IPS DF 4.7 (cell line): ENCODE measurements around the gene ZNF276.
"Not testable (repeated sequence)": the region's sequence is repeated elsewhere in the genome, so short reads cannot be mapped to it uniquely, and the experiment has no call there.

Experiments used
- DNase-seq: peaks from one replicate; pipeline ENCODE4 v3.0.0-alpha.2; 2013; ENCODE audit warnings: low spot score; ENCODE audit errors: extremely low read depth

Gene ZNF276

DNA sequence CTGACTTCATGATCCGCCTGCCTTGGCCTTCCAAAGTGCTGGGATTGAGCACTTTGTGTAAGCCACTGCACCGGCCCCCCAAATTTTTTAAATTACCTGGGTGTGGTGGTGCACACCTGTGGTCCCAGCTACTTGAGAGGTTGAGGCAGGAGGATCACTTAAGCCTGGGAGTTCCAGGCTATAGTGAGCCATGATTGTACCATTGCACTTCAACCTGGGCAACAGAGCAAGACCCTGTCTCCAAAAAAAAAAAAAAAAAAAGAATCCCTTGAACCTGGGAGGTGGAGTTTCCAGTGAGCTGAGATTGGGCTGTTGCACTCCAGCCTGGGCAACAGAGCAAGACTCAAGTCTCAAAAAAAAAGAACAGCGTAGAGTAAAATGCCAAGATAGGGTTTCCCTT lies 15.2 kb downstream of the ZNF276 start:
- no peak for DNase-seq

DNA sequence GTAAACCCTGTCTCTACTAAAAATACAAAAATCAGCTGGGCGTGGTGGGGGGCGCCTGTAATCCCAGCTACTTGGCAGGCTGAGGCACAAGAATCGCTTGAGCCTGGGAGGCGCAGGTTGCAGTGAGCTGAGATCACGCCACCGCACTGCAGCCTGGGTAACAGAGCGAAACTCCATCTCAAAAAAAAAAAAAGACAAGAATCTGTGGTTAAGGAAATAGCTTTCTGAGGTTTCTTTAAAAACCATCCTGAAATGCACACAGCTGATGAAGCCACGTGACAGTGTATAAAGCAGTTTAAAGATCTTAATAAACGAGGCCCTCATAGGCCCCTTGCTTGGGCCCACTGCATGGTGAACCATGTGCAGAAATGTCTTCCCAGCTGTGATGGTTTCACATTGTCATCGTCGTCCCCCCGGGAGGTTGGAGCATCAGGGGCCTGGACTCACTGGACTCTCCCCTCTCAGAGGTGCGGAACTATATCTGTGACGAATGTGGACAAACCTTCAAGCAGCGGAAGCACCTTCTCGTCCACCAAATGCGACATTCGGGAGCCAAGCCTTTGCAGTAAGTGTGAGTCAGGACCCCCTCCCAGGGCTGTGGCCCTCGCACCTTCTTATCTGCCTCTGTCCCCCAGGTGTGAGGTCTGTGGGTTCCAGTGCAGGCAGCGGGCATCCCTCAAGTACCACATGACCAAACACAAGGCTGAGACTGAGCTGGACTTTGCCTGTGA lies 16.2 kb downstream of the ZNF276 start:
- no peak for DNase-seq

- DNase-seq, result no peak
Measured at GRCh38 chr16:89738072-89738377, 16.7 kb downstream of the ZNF276 start.

DNA sequence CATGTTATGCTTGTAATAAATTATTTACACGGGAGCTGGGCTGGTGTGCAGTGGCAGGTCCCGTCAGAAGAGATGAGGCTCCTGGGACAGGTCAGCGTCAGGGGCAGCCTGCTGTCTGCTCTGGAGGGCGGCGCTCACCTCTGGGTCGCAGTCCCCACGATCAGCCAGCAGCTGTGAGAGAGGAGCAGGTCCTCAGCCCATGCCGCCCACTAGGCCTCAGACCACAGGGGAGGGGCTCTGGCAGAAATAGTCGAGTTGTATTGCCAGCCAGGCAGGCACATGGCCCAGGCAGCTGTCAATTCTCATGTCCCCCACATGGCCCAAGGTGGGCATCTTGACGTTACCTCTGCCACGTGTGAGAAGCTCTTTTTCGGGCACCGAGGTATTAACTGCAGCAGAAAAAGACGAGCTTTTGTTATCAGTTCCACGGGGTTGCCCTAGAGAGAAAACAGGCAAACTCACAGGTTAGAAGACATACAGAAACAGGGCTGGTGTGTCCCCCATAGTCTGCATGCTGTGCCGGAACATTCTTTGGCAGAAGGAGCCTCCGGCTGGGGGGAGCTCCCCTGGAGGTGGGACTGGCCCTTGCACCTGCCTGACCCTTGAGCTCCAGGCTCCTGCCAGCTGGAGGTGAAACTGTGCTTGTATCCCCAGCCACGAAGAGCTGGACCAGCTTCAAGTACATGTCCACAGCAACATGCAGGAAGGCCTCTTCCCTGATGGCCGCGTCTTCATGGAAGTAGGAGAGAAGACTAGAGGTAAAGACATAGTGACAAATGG lies 17.4 kb downstream of the ZNF276 start:
- no peak for DNase-seq

GRCh38 chr16:89739383-89739782 lies 18.0 kb downstream of the ZNF276 start:
- DNase-seq, result no peak

- no peak for DNase-seq
Measured at GRCh38 chr16:89741342-89742014, 20.1 kb downstream of the ZNF276 start.

DNA sequence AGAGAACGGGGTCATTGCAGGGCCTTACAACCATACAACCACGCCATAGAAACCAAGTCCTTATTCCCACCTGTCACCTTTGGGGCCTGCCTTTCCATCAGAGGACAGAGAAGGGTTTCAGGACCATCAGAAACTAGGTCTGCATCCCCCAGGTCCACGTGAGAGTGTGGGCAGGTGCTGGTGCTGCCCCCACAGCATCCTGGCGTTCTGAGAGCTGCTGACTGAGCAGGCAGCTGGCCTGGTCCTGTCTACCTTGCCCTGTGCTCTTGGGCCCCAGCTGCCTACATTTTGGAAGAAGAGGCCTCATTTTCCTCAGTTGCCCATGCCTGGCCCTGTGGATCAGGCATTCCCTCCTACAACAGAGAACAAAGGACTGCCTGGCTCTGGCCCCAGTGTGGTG lies 21.6 kb downstream of the ZNF276 start:
- DNase-seq, result no peak

- no peak for DNase-seq
Measured at GRCh38 chr16:89744813-89745212, 23.5 kb downstream of the ZNF276 start.

GRCh38 chr16:89746043-89746442 lies 24.7 kb downstream of the ZNF276 start:
- no peak for DNase-seq

GRCh38 chr16:89748076-89748475 lies 26.7 kb downstream of the ZNF276 start:
- DNase-seq, result no peak

- DNase-seq, result no peak
Measured at GRCh38 chr16:89748921-89749320, 27.6 kb downstream of the ZNF276 start.

GRCh38 chr16:89749637-89750036 lies 28.3 kb downstream of the ZNF276 start:
- DNase-seq, result no peak

- no peak for DNase-seq
Measured at GRCh38 chr16:89759746-89760340, 38.5 kb downstream of the ZNF276 start.

- DNase-seq, result no peak
Measured at GRCh38 chr16:89761304-89761922, 40.1 kb downstream of the ZNF276 start.

DNA sequence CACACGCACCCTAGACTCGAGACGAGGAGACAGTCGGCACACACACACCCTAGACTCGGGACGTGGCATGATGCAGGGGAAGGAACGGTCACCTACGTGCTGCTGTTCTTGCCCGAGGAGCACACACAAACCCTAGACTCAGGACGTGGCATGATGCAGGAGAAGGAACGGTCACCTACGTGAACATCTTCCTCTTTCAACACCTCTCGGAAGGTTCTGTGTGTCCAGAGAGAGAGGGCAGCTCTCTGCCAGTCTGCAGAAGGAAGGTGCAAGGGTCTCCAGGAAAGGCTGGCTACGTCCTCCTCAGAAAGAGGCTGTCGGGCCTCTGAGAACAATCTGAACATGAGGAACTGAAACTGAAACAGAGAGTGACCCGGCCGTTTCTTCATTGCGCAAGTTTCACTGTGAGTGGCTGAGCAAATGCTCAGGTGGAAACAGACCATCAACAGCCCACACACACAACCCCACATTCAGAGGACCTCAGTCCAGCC lies 43.4 kb downstream of the ZNF276 start:
- no peak for DNase-seq

GRCh38 chr16:89765292-89765830 lies 44.0 kb downstream of the ZNF276 start:
- no peak for DNase-seq

- DNase-seq, result no peak
Measured at GRCh38 chr16:89770367-89770766, 49.0 kb downstream of the ZNF276 start.

- DNase-seq, result no peak
Measured at GRCh38 chr16:89775223-89775622, 53.9 kb downstream of the ZNF276 start.

DNA sequence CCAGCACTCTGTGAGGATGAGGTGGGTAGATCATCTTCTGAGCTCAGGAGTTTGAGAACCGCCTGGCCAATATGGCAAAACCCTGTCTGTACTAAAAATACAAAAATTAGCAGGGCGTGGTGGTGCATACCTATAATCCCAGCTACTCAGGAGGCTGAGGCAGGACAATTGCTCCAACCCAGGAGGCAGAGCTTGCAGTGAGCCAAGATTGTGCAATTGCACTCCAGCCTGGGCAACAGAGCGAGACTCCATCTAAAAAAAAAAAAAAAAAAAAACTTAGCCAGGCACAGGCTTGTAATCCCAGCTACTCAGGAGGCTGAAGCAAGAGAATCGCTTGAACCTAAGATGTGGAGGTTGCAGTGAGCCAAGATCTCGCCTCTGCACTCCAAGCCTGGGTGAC lies 56.9 kb downstream of the ZNF276 start:
- not testable (repeated sequence) for DNase-seq

GRCh38 chr16:89779231-89779908 lies 58.0 kb downstream of the ZNF276 start:
- no peak for DNase-seq

GRCh38 chr16:89779909-89780305 lies 58.6 kb downstream of the ZNF276 start:
- no peak for DNase-seq
